AG09319 (cell line): Measurements from ENCODE around the gene LRRC36.

Experiments
- DNase-seq: peaks from one replicate; pipeline ENCODE4 v3.0.0-alpha.2; 2010; ENCODE audit warnings: low read depth; ENCODE audit errors: extremely low read depth
- TF ChIP-seq, protein P1 (sequence below): IDR thresholded peaks from 2 replicates; pipeline ENCODE4 v1.5.1; 2011; ENCODE audit warnings: low read depth, mild to moderate bottlenecking, inconsistent platforms, low read length, moderate library complexity

LRRC36 gene

GRCh38 chr16:67298277-67298676, 28.3 kb upstream of the LRRC36 start:
- TF ChIP-seq, protein P1, sequence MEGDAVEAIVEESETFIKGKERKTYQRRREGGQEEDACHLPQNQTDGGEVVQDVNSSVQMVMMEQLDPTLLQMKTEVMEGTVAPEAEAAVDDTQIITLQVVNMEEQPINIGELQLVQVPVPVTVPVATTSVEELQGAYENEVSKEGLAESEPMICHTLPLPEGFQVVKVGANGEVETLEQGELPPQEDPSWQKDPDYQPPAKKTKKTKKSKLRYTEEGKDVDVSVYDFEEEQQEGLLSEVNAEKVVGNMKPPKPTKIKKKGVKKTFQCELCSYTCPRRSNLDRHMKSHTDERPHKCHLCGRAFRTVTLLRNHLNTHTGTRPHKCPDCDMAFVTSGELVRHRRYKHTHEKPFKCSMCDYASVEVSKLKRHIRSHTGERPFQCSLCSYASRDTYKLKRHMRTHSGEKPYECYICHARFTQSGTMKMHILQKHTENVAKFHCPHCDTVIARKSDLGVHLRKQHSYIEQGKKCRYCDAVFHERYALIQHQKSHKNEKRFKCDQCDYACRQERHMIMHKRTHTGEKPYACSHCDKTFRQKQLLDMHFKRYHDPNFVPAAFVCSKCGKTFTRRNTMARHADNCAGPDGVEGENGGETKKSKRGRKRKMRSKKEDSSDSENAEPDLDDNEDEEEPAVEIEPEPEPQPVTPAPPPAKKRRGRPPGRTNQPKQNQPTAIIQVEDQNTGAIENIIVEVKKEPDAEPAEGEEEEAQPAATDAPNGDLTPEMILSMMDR, result no peak
- no peak for DNase-seq

DNA sequence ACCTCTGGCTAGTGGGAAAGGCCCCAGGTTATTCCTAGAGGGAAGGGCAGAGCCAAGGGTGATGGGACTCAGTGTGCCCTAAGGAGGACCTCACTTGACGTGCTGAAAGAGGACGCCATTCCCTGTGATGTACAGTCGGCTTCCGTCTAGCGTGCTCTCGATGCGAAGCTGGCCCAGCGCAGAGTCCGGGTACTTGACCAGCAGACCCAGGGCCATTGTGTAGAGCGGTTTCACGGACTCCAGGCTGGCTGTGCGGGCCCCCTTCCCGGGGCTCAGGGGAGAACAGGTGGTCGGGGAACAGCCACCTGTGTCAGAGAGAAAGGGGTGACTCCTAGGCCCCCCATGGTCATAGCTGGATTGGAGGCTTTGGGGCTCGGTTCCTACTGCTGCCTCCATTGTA, 27.3 kb upstream of the LRRC36 start:
- no peak for DNase-seq
- TF ChIP-seq, protein P1, result no peak

DNA sequence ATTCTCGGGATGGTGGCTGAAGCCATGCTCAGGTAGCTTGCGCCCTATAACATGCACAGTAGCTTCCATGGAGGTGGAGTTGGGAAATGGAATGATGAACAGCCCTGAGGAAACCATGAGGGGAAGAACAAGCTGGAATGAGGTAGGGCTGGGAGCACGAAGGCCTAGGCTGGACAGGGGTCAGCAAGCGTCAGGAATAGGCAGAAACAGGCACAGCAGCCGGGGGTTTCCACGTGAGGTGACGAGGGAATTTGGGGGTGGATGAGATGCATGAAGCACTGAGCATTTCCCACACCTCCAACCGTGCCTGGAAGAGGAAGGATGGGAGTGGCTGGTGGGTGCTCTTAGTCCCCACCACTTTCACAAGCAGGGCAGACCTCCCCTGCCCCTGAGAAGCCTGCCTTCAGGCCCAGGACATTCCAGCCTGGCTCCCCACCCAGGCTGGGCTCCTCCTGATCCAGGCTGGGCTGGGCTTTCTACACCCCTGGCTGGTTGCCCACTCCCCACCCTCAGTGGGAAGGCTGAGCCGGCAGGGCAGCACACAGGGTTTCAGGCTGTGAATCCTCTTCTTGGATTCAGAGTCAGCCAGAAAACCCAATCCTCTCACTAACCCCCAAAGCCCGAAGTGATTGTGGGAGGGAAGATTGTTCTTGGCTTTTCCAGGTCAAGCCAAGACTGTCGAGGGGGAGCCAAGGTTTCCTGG, 25.4 kb upstream of the LRRC36 start:
- TF ChIP-seq, protein P1, result no peak
- DNase-seq, result no peak

DNA sequence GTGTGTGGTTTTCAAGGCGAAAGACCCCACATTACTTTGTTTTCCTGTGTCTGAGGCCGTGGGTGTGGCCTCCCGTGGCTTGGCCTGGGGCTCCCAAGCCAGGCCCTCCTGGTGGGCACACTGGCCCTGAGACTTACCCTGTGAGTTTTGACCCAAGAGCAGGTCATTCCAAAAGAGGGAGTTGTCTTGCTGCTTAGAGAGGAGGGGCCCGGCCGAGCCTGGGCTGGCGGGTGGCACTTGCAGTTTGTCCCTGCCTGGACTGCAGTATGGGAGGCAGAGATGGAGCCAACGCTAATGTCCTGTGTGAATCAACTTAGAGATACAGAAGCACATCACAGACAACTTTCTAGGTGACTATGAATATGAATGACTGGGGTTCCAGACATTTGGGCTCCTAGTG, 24.5 kb upstream of the LRRC36 start:
- TF ChIP-seq, protein P1, result no peak
- no peak for DNase-seq

- no peak for DNase-seq
- TF ChIP-seq, protein P1, result no peak
Observed at GRCh38 chr16:67302970-67303369, 23.6 kb upstream of the LRRC36 start.

DNA sequence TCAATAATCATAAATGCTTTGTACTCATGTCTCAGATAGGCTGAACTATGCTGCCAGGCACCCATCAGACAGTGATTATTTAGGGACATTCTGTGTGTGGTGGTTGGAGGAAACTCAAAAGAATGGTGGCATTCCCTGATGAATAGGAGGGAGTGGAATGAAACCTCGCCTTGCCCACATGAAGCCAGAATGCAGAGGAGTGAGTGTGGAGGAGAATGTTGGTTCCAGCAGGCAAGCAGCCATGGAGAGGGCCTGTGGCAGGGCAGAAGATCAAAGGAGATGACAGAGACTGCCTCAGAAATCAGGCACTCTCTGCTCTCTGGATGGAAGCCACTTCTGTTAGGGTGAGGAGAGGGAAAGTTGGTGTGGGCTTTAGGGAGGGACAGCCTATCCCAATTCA, 22.6 kb upstream of the LRRC36 start:
- TF ChIP-seq, protein P1, result no peak
- no peak for DNase-seq

DNA sequence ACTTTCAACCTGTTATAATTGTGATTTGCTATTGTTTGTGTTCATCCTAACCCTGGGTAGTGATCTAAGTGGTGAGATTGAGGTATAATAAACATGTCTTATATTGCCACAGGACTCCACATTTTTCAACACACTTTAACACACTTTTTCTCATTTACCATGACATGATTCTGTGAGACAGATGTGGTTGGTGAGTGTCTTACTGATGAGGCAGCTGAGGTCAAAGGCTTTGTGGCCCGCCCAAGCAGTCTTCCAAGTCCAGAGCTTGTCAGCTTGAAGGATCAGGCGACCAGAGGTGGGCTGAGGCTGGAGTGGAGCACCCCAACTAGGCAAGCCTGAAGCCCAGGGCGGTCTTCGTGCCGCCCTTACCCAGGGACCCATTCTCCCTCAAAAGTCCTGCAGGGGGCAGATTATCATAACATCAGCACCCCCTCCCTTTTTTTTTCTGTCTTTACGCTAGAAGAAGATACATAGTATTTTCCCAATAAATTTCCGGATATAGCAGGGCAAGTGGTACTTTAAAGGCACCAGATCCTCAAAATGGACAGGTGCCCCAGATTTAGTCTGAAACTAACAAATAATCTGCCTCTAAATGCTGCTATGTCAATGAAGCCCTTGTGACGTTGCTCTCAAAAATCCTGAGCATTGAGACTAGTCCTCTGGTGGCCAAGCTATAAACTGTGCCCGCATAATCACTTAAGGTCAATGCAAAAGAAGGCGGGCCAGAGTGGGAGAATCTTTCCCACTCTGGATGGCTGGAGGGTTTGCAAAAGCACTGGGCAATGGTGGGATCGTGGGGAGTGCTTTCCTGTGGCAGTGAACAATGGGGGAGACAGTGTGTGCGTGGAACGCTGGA, 21.2 kb upstream of the LRRC36 start:
- TF ChIP-seq, protein P1, result no peak
- DNase-seq, result no peak
